Measurements from ENCODE around the gene RBPJL. TPM values are rescaled to one million over a fixed set of nuclear protein-coding genes. Genes with fewer than 3 reads are reported as not detected.

Gene RBPJL
- total and polyA plus RNA-seq, 2 of the 8 experiments (the other 6 are each of a cell fraction or from before 2014, with no cell fraction given), result 0.67 to 1.3 TPM

DNA sequence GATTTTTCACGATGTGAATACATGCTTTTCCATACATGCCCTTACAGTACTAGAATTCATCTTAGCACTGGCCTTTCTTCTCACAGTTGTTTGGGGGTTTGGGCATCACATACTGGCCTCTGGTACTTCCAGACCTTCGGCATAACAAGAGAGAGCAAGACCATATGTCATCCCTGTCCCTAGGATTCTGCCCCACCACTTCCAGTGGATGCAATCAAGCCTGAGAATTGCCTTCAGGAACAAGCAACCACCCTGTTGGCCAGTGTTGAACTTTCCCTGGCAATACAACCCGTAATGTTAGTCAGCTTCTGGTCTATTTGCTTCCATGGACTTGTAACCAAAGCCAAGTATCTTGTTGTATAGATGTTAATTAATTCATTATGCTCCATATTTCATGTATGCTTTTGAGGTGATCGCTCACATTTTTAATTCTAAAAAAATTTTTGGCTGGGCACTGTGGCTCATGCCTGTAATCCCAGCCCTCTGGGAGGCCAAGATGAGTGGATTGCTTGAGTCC lies 36.8 kb upstream of the RBPJL start:
- FAIRE-seq (no peak), DNase-seq (ENCODE audit: low read depth in 1 of 2, low spot score in 2 of 2) (no peak)
- Histone ChIP-seq H2AK5ac (ENCODE audit: low read depth, low read length) (no peak overlapping the region), H2BK12ac (ENCODE audit: low read depth, low read length) (no peak overlapping the region), H3K9me3 (ENCODE audit: insufficient read depth in 2 of 2, low read depth in 1 of 2, low read length in 1 of 2) (no peaks in the 10 kb centered on the region), H3K27ac (ENCODE audit: low read depth, low read length) (no peak overlapping the region), H3K4ac (replicated peaks; ENCODE audit: insufficient read length, low read depth, low read length) (no peak overlapping the region), H3K14ac (ENCODE audit: insufficient read length) (no peak overlapping the region), H2BK15ac (ENCODE audit: low read length) (no peak overlapping the region), H3K27me3 (replicated peaks in 1 of 4; ENCODE audit: control insufficient read depth in 3 of 4, extremely low read depth in 1 of 4, insufficient read depth in 3 of 4, low read length in 3 of 4) (no peaks in the 10 kb centered on the region), H3K4me2 (ENCODE audit: insufficient read depth in 1 of 2, low read depth in 2 of 2, low read length in 2 of 2) (no peak overlapping the region), H2BK120ac (replicated peaks; ENCODE audit: low read depth, low read length) (no peak overlapping the region), H2AFZ (ENCODE audit: low read length) (no peak overlapping the region), H3K18ac (ENCODE audit: extremely low read depth, low read length) (no peak overlapping the region), H4K5ac (ENCODE audit: insufficient read length, low read depth, low read length) (no peak overlapping the region), H3K4me1 (replicated peaks in 1 of 4; ENCODE audit: control insufficient read depth in 3 of 4, insufficient read depth in 4 of 4, low read length in 3 of 4) (peaks cover 0 to 2% (median 0%) of the 10 kb centered on the region in 4 experiments; a peak in 2 of 7 replicates), H3K36me3 (ENCODE audit: control insufficient read depth in 2 of 4, insufficient read depth in 4 of 4, low read length in 3 of 4) (no peaks in the 10 kb centered on the region), H3K79me1 (ENCODE audit: low read depth, low read length) (no peaks in the 10 kb centered on the region), H3K79me2 (ENCODE audit: control insufficient read depth in 1 of 2, insufficient read depth in 2 of 2, low read length in 2 of 2) (no peaks in the 10 kb centered on the region), H4K20me1 (replicated peaks in 1 of 2; ENCODE audit: control insufficient read depth in 1 of 2, insufficient read depth in 2 of 2, low read length in 2 of 2) (no peaks in the 10 kb centered on the region), H3K56ac (replicated peaks; ENCODE audit: insufficient read length, low read depth, low read length) (no peak overlapping the region), H3K4me3 (ENCODE audit: extremely low read depth in 1 of 4, insufficient read depth in 2 of 4, low read depth in 3 of 4, low read length in 4 of 4) (no peak overlapping the region), H4K8ac (ENCODE audit: extremely low read depth, insufficient read depth, low read length) (no peak overlapping the region), H3K9ac (replicated peaks in 1 of 4; ENCODE audit: extremely low read depth in 1 of 4, low read depth in 3 of 4, low read length in 3 of 4) (no peak overlapping the region), H2BK20ac (ENCODE audit: low read length) (no peak overlapping the region), H3K23ac (ENCODE audit: insufficient read length) (no peak overlapping the region), H3K23me2 (ENCODE audit: low read depth, low read length) (no peaks in the 10 kb centered on the region), H4K91ac (replicated peaks; ENCODE audit: insufficient read length, low read length) (no peak overlapping the region), H2BK5ac (ENCODE audit: low read depth, low read length) (no peak overlapping the region)
- POLR2A ChIA-PET (ENCODE audit: partially characterized antibody), result no interaction called here
- 85% methylated on average over 4 of the region's 4 CpGs; no CpG with 5 or more reads in 1 of the 2 experiments for WGBS, 2 experiments (ENCODE audit: extremely low coverage in 1 of 2, insufficient coverage in 1 of 2, insufficient read length in 1 of 2, insufficient replicate concordance in 2 of 2, low coverage in 1 of 2, low lambda C conversion rate in 2 of 2, missing lambda C conversion rate in 1 of 2)
- CTCF ChIA-PET (ENCODE audit: partially characterized antibody), result interaction anchor here (1.1 to 2.1 kb wide), 3 partner anchors 21 to 131 kb away, joined by 3 to 6 read pairs (median 5); no protein-coding TSS in a partner anchor
- TF ChIP-seq SP1 (IDR thresholded peaks at IDR 0.05; ENCODE audit: low read depth, low read length) (no peak), CBX5 (IDR thresholded peaks at IDR 0.05; ENCODE audit: low read depth, low read length) (no peak), POLR2A (IDR thresholded peaks at IDR 0.05; ENCODE audit: control extremely low read depth in 1 of 2, low read depth in 2 of 2, low read length in 2 of 2) (no peak), SP2 (IDR thresholded peaks at IDR 0.05; ENCODE audit: low read length) (no peak), PHF8 (conservative IDR thresholded peaks at IDR 0.05; ENCODE audit: low read depth, low read length) (no peak), JUN (IDR thresholded peaks at IDR 0.05; ENCODE audit: low read depth, low read length) (no peak), SAP30 (IDR thresholded peaks at IDR 0.05; ENCODE audit: insufficient read depth, insufficient replicate concordance, low read length) (no peak), EP300 (IDR thresholded peaks at IDR 0.05; ENCODE audit: borderline replicate concordance in 1 of 2, low read depth in 2 of 2, low read length in 2 of 2) (no peak), JUND (IDR thresholded peaks at IDR 0.05; ENCODE audit: low read length) (no peak), EGR1 (IDR thresholded peaks at IDR 0.05; ENCODE audit: borderline replicate concordance, low read depth, low read length) (no peak), SUZ12 (IDR thresholded peaks at IDR 0.05; ENCODE audit: low read length) (no peak), POU5F1 (IDR thresholded peaks at IDR 0.05; ENCODE audit: low read depth, low read length) (no peak)
